A549 (cell line): ENCODE results near the gene RCAN2.

ENCODE experiments used
- HDAC2 ChIP-seq: fragments of 200-600 bp; sonication (generic); IDR thresholded peaks from 2 replicates; pipeline ENCODE4 v1.6.1; 2016
- POLR2A ChIP-seq: IDR thresholded peaks from 2 replicates; pipeline ENCODE4 v1.6.1; 2012; ENCODE audit warnings: mild to moderate bottlenecking, low read length

- TF ChIP-seq HDAC2 = no peak
- no peak for TF ChIP-seq POLR2A
Observed at GRCh38 chr6:46299253-46299652, 192.0 kb downstream of the RCAN2 start.
